Liver (tissue), 9 donors: Measurements from ENCODE around the gene TNXB. TPM values are rescaled to one million over a fixed set of nuclear protein-coding genes. Genes with fewer than 3 reads are reported as not detected.

Source experiments
- DNase-seq: peaks from one replicate; pipeline ENCODE4 v3.0.0-alpha.2; 2017; ENCODE audit warnings: low spot score
- H3K27ac ChIP-seq, 2 donors: one replicate each; pipeline ENCODE4 v1.7.0; 2013; ENCODE audit warnings: inconsistent platforms in 2 of 2, low read length in 2 of 2, control low read depth in 1 of 2, low read depth in 1 of 2, mild to moderate bottlenecking in 1 of 2
- H3K27me3 ChIP-seq, 4 donors: one replicate each; pipeline versions ENCODE4 v1.6.1 to v1.7.0; 2013; ENCODE audit warnings: low read length in 3 of 4, inconsistent platforms in 1 of 4, mild to moderate bottlenecking in 1 of 4, moderate library complexity in 1 of 4; ENCODE audit not compliant: control insufficient read depth in 4 of 4, insufficient read depth in 4 of 4
- H3K36me3 ChIP-seq, 4 donors: one replicate each; pipeline versions ENCODE4 v1.6.1 to v1.7.0; 2013; ENCODE audit warnings: low read length in 3 of 4, mild to moderate bottlenecking in 3 of 4, low read depth in 1 of 4, moderate library complexity in 1 of 4; ENCODE audit not compliant: control insufficient read depth in 4 of 4, insufficient read depth in 3 of 4
- H3K4me1 ChIP-seq, 4 donors: one replicate each; pipeline versions ENCODE4 v1.6.1 to v1.7.0; 2013; ENCODE audit warnings: low read length in 3 of 4, mild to moderate bottlenecking in 3 of 4, moderate library complexity in 1 of 4; ENCODE audit not compliant: control insufficient read depth in 4 of 4, insufficient read depth in 4 of 4
- H3K4me3 ChIP-seq, 3 donors: one replicate each; pipeline versions ENCODE4 v1.6.1 to v1.7.0; 2013; ENCODE audit warnings: low read length in 3 of 3, control low read depth in 1 of 3, low read depth in 1 of 3, mild to moderate bottlenecking in 1 of 3
- H3K9ac ChIP-seq, 2 donors: one replicate each; pipeline ENCODE4 v1.7.0; 2013; ENCODE audit warnings: low read length in 2 of 2, mild to moderate bottlenecking in 2 of 2, moderate library complexity in 2 of 2, control low read depth in 1 of 2, low read depth in 1 of 2
- H3K9me3 ChIP-seq, 4 donors: one replicate each; pipeline versions ENCODE4 v1.6.1 to v1.7.0; 2013; ENCODE audit warnings: low read length in 3 of 4; ENCODE audit not compliant: control insufficient read depth in 4 of 4
- ATF3 ChIP-seq: IDR thresholded peaks from 2 replicates; pipeline ENCODE4 v1.6.1; 2016; ENCODE audit warnings: antibody characterized with exemption
- EGR1 ChIP-seq, 2 donors: IDR thresholded peaks; 2 replicates each; pipeline ENCODE4 v1.6.1; 2016 to 2018; ENCODE audit warnings: antibody characterized with exemption in 2 of 2, low read depth in 2 of 2
- FOXA1 ChIP-seq: IDR thresholded peaks from 2 replicates; pipeline ENCODE4 v1.6.1; 2016; ENCODE audit warnings: antibody characterized with exemption
- FOXA2 ChIP-seq: IDR thresholded peaks from 2 replicates; pipeline ENCODE4 v1.6.1; 2016; ENCODE audit warnings: antibody characterized with exemption
- GABPA ChIP-seq, 2 donors: IDR thresholded peaks in 1 of 2; conservative IDR thresholded peaks in 1 of 2; 2 replicates each; pipeline ENCODE4 v1.6.1; 2016; ENCODE audit warnings: antibody characterized with exemption in 2 of 2, mild to moderate bottlenecking in 1 of 2, moderate library complexity in 1 of 2
- HNF4A ChIP-seq, 2 donors: conservative IDR thresholded peaks; 2 replicates each; pipeline ENCODE4 v1.6.1; 2016; ENCODE audit warnings: antibody characterized with exemption in 2 of 2, mild to moderate bottlenecking in 2 of 2
- HNF4G ChIP-seq: IDR thresholded peaks from 2 replicates; pipeline ENCODE4 v1.6.1; 2016; ENCODE audit warnings: antibody characterized with exemption
- JUND ChIP-seq, 2 donors: IDR thresholded peaks; 2 replicates each; pipeline ENCODE4 v1.6.1; 2016; ENCODE audit warnings: antibody characterized with exemption in 2 of 2
- MAX ChIP-seq: IDR thresholded peaks from 2 replicates; pipeline ENCODE4 v1.6.1; 2016; ENCODE audit warnings: antibody characterized with exemption
- NR2F2 ChIP-seq: IDR thresholded peaks from 2 replicates; pipeline ENCODE4 v1.6.1; 2016; ENCODE audit warnings: antibody characterized with exemption
- RAD21 ChIP-seq, 2 donors: IDR thresholded peaks; 2 replicates each; pipeline ENCODE4 v1.6.1; 2016; ENCODE audit warnings: antibody characterized with exemption in 2 of 2, mild to moderate bottlenecking in 2 of 2
- REST ChIP-seq: IDR thresholded peaks from 2 replicates; pipeline ENCODE4 v1.6.1; 2016; ENCODE audit warnings: antibody characterized with exemption, mild to moderate bottlenecking
- RXRA ChIP-seq, 2 donors: IDR thresholded peaks; 2 replicates each; pipeline ENCODE4 v1.6.1; 2017 to 2018; ENCODE audit warnings: antibody characterized with exemption in 2 of 2, mild to moderate bottlenecking in 1 of 2
- SP1 ChIP-seq: IDR thresholded peaks from 2 replicates; pipeline ENCODE4 v1.6.1; 2018; ENCODE audit warnings: antibody characterized with exemption, mild to moderate bottlenecking
- TAF1 ChIP-seq: conservative IDR thresholded peaks from 2 replicates; pipeline ENCODE4 v1.6.1; 2016; ENCODE audit warnings: antibody characterized with exemption, mild to moderate bottlenecking
- YY1 ChIP-seq: IDR thresholded peaks from 2 replicates; pipeline ENCODE4 v1.6.1; 2016; ENCODE audit warnings: antibody characterized with exemption, mild to moderate bottlenecking
- ZBTB33 ChIP-seq: IDR thresholded peaks from 2 replicates; pipeline ENCODE4 v1.6.1; 2016; ENCODE audit warnings: antibody characterized with exemption
- WGBS: extraction: QIAGEN DNeasy Blood & Tissue Kit; methylation state at CpG from one replicate; pipeline ENCODE4 v1.1.7; 2013; 5-methylcytosine and 5-hydroxymethylcytosine counted together
- polyA plus RNA-seq, 2 donors: library from polyadenylated mRNA; stranded (reverse) in 1 of 2; unstranded in 1 of 2; fragments of 200-250 nt in 1 of 2; fragments of >200 nt in 1 of 2; fragmentation: Nextera tagmentation in 1 of 2; extraction: Ambion mirVana in 1 of 2; gene quantifications; one replicate each; pipeline versions ENCODE4 v1.2.1 to v1.2.3, GENCODE V29; 2013 to 2015
- total RNA-seq, 2 donors: library from RNA; depleted of rRNA; stranded (reverse); fragments of >200 nt; gene quantifications; one replicate each; pipeline ENCODE4 v1.2.3, GENCODE V29; 2014
- donor health status: healthy.
- donor health status: healthy.
- donor health status: healthy.
- donor health status: healthy.
- donor health status: healthy.

The TNXB gene
- total and polyA plus RNA-seq, 4 donors, result 3.0 to 17.1 (median 5.6) TPM

GRCh38 chr6:32058511-32058963 lies 50.6 kb downstream of the TNXB start:
- DNase-seq, result no peak
- Histone ChIP-seq H3K4me1 (no peaks in the 10 kb centered on the region), H3K9me3 (no peaks in the 10 kb centered on the region), H3K36me3 (no peaks in the 10 kb centered on the region), H3K9ac (no peak overlapping the region), H3K4me3 (no peak overlapping the region), H3K27ac (no peak overlapping the region), H3K27me3 (no peaks in the 10 kb centered on the region)
- 88% methylated on average over 11 of the region's 11 CpGs for WGBS
- TF ChIP-seq HNF4G, result no peak
- no peak for TF ChIP-seq SP1
- TF ChIP-seq YY1, result no peak
- no peak for TF ChIP-seq HNF4A (conservative IDR thresholded peaks at IDR 0.05)
- no peak for TF ChIP-seq REST
- TF ChIP-seq FOXA2, result no peak
- no peak for TF ChIP-seq RXRA (IDR thresholded peaks at IDR 0.05)
- TF ChIP-seq FOXA1, result no peak
- no peak for TF ChIP-seq GABPA (IDR thresholded peaks at IDR 0.05 in 1 of 2, conservative IDR thresholded peaks at IDR 0.05 in 1 of 2)
- no peak for TF ChIP-seq TAF1
- no peak for TF ChIP-seq NR2F2
- no peak for TF ChIP-seq ZBTB33
- no peak for TF ChIP-seq RAD21 (IDR thresholded peaks at IDR 0.05)
- no peak for TF ChIP-seq JUND (IDR thresholded peaks at IDR 0.05)
- TF ChIP-seq MAX, result no peak
- no peak for TF ChIP-seq EGR1 (IDR thresholded peaks at IDR 0.05; ENCODE audit: low read depth in 2 of 2)
- TF ChIP-seq ATF3, result no peak

GRCh38 chr6:32057966-32058365 lies 51.2 kb downstream of the TNXB start:
- H3K36me3 ChIP-seq, result no peaks in the 10 kb centered on the region
- 91% methylated on average over 17 of the region's 17 CpGs for WGBS
- H3K9ac ChIP-seq, result no peak overlapping the region
- H3K27ac ChIP-seq, result no peak overlapping the region
- no peaks in the 10 kb centered on the region for H3K4me1 ChIP-seq
- H3K9me3 ChIP-seq, result no peaks in the 10 kb centered on the region
- no peaks in the 10 kb centered on the region for H3K27me3 ChIP-seq
- TF ChIP-seq FOXA1 (no peak), EGR1 (IDR thresholded peaks at IDR 0.05; ENCODE audit: low read depth in 2 of 2) (no peak), MAX (no peak), FOXA2 (no peak)
- H3K4me3 ChIP-seq, result no peak overlapping the region
- DNase-seq, result no peak
